Ramos (cell line): Measurements from ENCODE around the gene GPD1.

ENCODE experiments used
- in situ Hi-C: fragments of 300-500 bp; cut with MboI; formaldehyde crosslinking; loops from one replicate; pipeline ENCODE4 v1.14.3; 2022; ENCODE audit warnings: low sequenced_read_pairs; ENCODE audit not compliant: unreplicated experiment

The GPD1 gene

DNA sequence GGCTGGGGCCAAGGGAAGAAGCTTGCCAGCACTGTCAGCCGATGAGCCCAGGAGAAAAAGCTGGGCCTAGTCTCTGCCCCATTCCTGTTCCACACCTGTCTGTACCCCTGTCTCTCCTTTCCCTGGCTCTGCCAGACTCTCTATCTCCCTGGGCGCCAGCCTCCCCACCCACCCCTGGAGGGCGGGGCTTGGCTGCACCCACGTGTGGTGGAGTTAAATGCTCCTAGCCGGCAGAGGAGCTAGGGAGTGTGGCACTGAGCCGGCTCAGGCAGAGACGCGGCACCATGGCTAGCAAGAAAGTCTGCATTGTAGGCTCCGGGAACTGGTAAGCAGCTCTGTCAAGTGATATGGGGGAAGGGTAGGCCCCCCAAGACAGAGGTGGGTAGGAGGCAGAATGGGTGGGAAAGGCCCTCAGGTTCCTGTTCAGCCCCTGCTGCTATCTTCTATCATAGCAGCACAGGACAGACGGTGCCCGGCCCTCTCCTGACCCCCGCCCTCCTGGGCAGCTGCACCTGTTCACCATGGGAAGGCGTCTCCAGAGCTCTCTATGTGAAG lies at the start of gene GPD1:
Gene GPD1 (plus strand): TSS at position 242 of the 555 bp plus-strand sequence. CDS start 43 bp downstream, at position 285.
- in situ Hi-C loops: no loop called here

- in situ Hi-C loops: loop anchor here (5.0 kb wide), 1 partner anchor 89 kb away; no protein-coding TSS in a partner anchor
These were observed 47.8 kb upstream of the GPD1 start for GRCh38 chr12:50055831-50056638.

- in situ Hi-C loops: loop anchor here (5.0 kb wide), 1 partner anchor 89 kb away; no protein-coding TSS in a partner anchor
These were observed 47.2 kb upstream of the GPD1 start for GRCh38 chr12:50056639-50056976.

DNA sequence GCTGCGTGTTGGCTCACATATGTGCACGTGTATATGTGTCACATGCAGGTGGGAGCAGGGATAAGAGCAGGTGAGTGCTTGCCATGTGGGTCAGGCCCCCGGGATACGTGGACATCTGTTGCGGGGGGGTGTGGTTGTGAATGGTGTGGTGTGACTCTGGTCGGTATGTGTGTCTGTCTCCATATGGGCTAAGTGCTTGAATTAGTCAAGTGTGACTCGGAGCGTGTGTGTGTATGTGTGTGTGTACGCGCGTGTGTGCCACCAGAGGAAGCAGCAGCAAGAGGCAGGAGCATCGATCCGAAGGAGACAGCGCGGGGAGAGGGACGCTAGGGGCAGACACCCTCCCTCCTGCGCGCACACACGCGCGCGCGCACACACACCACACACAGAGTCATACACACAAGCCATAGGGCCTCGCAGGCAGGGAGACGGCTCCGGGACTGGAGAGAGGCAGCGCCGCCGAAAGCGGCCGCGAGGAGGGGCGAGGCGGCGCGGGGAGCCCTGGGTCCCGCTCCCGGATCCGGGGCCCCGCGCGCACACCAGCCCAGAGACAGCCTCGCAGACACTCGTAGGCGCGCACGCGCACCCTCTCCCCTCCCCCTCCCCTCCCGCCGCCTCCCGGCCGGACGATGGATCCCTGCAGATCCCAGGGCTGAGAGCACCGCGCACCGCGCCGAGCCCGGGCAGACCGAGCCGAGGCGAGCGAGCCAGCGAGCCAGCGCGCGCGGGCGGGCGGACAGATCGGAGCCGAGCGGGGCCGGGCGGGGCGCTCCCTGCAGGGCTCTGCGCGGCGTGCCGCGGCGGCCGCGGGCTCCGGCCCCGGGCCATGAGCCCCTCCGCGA lies 46.6 kb upstream of the GPD1 start, which contains the start of gene ASIC1:
Gene ASIC1 (plus strand): TSS at position 597 of the 842 bp plus-strand sequence. CDS start 1,171 bp downstream, outside the sequence.
- in situ Hi-C loops: loop anchor here (5.0 kb wide), 1 partner anchor 90 kb away; no protein-coding TSS in a partner anchor

GRCh38 chr12:50057896-50058670 lies 45.7 kb upstream of the GPD1 start:
- in situ Hi-C loops: loop anchor here (5.0 kb wide), 1 partner anchor 91 kb away; no protein-coding TSS in a partner anchor

DNA sequence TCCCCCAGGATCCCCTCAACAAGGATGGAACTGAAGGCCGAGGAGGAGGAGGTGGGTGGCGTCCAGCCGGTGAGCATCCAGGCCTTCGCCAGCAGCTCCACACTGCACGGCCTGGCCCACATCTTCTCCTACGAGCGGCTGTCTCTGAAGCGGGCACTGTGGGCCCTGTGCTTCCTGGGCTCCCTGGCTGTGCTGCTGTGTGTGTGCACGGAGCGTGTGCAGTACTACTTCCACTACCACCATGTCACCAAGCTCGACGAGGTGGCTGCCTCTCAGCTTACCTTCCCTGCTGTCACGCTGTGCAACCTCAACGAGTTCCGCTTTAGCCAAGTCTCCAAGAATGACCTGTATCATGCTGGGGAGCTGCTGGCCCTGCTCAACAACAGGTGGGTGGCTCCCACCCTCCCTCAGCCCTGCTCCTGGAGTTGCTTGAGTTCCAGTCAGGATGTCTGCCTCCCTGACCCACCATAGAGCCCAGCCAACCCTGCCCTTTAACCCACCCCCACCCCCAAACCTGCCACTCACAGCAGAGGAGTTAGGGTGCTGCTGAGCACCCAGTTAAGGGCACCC lies 45.0 kb upstream of the GPD1 start:
- in situ Hi-C loops: loop anchor here (5.0 kb wide), 1 partner anchor 92 kb away; no protein-coding TSS in a partner anchor

DNA sequence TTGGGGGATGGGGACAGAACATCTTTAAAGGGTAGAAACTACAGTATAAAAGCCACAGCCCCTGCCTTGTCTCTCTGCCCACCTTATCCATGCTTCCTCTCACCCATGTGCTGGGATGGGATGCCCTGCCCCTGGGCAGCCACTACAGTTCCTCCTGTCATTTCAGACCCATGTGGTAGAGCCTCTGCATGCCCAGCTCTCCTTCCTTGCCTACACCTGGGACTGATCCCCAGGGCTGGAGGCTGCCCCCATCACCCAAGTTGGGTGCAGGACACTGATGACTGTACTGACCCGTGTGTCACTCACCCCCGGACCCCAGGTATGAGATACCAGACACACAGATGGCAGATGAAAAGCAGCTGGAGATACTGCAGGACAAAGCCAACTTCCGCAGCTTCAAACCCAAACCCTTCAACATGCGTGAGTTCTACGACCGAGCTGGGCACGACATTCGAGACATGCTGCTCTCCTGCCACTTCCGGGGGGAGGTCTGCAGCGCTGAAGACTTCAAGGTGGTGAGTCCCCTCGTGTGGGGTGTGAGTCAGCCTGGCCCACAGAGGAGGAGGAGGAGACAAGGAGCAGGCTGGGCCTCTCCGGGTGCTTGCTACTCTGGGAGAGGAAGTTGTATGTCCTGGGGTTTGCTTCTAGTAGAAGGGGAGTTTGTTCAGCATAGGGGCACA lies 44.2 kb upstream of the GPD1 start:
- in situ Hi-C loops: loop anchor here (5.0 kb wide), 1 partner anchor 92 kb away; no protein-coding TSS in a partner anchor

GRCh38 chr12:50060120-50060468 lies 43.7 kb upstream of the GPD1 start:
- in situ Hi-C loops: no loop called here

DNA sequence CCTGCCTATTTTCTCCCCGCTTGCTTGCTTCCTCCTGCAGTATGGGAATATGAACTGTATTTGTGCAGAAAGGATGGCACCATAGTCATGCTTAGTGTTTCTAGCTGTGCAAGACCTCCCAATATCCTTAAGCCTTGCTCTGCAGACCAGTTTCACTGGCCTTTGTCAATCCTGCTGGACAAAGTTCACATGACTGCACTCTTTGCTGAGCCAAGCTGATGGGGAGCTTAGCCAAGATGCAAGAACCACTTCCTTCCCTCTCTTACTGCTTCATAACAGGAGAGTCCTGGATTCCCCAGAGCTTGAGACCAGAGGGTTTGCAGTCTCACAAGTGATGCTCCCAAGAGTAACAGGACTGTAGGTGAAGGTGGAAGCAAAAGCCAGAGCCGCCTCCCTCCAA lies 42.6 kb upstream of the GPD1 start:
- in situ Hi-C loops: no loop called here

DNA sequence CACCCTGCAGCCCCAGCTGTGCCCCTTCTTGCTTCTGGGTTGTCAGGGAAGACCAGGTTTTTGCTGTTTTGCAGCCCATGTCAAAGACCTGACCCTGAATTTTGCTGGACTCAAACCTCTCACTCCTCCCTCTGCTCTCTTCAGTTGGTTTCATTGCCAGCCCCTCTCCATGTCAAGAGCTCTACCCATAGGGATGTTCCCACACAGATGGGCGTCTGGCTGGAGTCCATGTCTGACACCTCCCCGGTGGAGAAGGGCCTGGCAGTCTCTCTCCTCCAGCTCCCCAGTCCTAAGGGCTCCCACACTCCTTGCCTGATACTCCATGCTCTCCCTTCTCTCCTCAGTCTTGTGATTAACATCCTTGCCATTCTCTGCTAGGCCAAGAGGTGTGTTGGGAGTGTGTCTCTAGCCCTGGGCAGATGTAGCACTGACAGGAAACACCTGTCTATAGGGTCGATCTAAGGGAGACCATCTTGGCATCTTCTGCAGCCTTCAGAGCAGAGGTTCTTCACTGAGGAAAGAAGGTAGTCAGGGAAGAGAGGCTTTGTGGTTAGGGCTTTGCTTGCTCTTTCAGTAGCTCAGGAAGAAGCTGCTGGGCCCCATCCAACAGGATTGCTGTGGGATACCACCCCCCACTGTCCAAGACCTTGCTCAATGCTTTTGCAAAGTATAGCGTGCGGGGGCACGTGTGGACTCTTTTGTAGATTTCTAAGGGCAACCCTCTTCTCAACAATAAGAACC lies 41.7 kb upstream of the GPD1 start:
- in situ Hi-C loops: no loop called here

GRCh38 chr12:50062728-50063460 lies 40.9 kb upstream of the GPD1 start:
- in situ Hi-C loops: no loop called here

- in situ Hi-C loops: no loop called here
These were observed 38.0 kb upstream of the GPD1 start for GRCh38 chr12:50065726-50066310.

- in situ Hi-C loops: no loop called here
These were observed 37.4 kb upstream of the GPD1 start for GRCh38 chr12:50066402-50066801.

DNA sequence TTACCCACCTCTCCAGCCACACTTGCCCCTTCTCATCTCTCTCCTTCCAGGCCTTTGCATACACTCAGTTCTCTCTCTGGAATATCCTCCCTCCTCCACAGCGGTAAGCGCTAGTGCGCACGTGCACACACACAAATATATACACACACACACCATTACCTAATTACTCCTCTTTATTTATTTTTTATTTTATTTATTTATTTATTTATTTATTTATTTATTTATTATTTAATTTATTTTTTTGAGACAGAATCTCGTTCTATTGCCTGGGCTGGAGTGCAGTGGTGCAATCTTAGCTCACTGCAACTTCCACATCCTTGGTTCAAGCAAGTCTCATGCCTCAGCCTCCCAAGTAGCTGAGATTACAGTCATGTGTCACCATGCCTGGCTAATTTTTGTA lies 34.7 kb upstream of the GPD1 start:
- in situ Hi-C loops: no loop called here

DNA sequence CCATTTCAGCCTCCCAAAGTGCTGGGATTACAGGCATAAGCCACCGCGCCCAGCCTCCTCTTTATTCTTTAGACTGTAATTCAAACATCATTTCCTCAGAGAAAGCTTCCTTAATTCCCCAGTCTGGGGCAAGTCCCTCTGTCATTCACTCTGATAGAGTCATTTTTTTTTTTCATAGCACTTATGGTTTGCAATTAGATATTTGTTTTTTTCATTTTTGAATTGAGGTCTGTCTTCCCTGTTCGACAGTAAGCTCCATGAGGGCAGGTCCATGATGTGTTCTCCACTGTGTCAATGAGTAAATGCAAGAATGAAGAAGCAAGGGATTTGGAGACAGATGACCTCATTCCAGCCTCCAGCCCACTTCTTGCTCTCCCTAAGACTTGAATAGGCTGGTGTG lies 34.3 kb upstream of the GPD1 start:
- in situ Hi-C loops: no loop called here

DNA sequence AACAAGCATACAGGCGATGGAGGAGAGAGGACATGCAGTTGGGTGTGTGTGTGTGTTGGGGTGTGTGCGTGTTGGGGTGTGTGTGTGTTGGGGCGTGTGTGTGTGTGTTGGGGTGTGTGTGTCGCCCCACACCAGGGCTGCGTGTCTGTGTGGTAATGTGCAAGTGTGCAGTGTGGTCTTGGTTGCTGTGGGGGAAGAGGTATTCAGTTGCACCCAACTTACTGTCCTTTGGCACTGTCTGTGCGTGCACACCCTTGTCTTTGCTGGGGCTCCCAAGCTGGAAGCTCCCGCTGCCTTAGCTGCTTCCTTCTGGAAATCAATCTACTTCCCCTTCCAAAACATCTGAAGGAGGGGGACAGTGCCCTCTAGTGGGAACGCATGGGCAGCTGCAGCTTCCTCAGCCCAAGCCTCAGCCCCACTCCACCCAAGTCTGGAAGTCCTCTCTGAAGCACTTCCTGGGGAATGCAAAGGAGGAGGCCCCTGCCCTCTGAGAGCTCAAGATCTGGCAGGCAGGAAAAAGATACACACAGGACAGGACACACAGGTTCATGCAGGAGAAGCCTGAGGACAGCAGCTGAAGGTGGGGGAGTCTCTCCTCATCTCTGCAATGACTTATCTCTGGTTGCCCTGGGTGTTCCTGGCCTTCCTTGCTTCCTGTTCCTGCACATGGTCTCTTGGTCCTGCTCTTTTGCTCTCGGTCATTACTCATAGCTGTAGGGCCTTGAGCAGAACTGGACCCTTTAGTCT lies 33.3 kb upstream of the GPD1 start:
- in situ Hi-C loops: loop anchor here (5.0 kb wide), 2 partner anchors 107 to 242 kb away; no protein-coding TSS in a partner anchor
